ENCODE data around the gene ATP1A4. TPM values are rescaled to one million over a fixed set of nuclear protein-coding genes. Genes with fewer than 3 reads are reported as not detected.
A peak's percentile ranks its signal among the peaks of the same experiment; 100 is the strongest.

ATP1A4 gene
- total and polyA plus RNA-seq, 2 donors from 2014 or later = 0.19 TPM; not detected in 1

- TF ChIP-seq, protein P1, sequence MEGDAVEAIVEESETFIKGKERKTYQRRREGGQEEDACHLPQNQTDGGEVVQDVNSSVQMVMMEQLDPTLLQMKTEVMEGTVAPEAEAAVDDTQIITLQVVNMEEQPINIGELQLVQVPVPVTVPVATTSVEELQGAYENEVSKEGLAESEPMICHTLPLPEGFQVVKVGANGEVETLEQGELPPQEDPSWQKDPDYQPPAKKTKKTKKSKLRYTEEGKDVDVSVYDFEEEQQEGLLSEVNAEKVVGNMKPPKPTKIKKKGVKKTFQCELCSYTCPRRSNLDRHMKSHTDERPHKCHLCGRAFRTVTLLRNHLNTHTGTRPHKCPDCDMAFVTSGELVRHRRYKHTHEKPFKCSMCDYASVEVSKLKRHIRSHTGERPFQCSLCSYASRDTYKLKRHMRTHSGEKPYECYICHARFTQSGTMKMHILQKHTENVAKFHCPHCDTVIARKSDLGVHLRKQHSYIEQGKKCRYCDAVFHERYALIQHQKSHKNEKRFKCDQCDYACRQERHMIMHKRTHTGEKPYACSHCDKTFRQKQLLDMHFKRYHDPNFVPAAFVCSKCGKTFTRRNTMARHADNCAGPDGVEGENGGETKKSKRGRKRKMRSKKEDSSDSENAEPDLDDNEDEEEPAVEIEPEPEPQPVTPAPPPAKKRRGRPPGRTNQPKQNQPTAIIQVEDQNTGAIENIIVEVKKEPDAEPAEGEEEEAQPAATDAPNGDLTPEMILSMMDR (IDR thresholded peaks at IDR 0.05; ENCODE audit: borderline replicate concordance, extremely low read depth, insufficient read depth) = no peak
Measured at GRCh38 chr1:160127381-160127780, 24.0 kb upstream of the ATP1A4 start.

DNA sequence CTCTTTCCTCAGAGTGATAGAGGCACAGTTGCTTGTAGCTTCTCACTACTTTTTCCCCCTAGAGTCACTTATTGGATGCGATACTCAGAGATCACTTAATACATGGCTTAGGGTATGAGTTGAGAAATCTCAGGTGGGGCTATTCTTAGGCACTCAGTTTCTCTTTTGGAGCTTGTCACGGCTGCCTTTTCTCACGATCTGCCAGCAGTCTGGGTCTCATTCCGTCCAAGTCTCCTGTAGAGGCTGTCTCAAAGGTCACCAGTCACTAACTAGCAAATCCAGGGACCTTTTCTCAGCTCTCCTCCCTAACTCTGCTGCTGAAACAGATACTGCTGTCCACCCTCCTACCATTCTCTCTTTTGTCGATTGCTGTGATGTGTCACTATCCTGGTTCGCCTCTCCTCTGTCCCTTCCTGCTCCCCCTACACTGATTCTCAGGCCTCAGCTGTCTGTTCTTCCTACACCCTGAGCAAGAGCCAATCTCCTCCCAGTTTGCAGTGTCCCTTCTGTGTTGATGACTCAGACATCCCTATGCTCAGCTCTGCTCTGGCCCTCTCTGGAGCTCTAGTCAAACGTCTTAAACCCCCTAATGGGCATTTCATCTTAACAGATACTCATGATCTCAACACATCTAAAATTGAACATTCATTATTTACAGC, 23.4 kb upstream of the ATP1A4 start:
- H3K4me1 ChIP-seq (ENCODE audit: control insufficient read depth in 2 of 3, insufficient read depth in 2 of 3, low read depth in 1 of 3, low read length in 3 of 3) = no peaks in the 10 kb centered on the region
- H3K36me3 ChIP-seq (ENCODE audit: control insufficient read depth in 2 of 3, insufficient read depth in 3 of 3, low read length in 3 of 3) = no peaks in the 10 kb centered on the region
- no peaks in the 10 kb centered on the region for H3K9me3 ChIP-seq (ENCODE audit: control insufficient read depth in 2 of 3, insufficient read depth in 1 of 3, low read length in 3 of 3)
- no peak overlapping the region for H3K9ac ChIP-seq (ENCODE audit: low read length in 3 of 3)
- TF ChIP-seq, protein P1 (IDR thresholded peaks at IDR 0.05; ENCODE audit: borderline replicate concordance, extremely low read depth, insufficient read depth) = no peak
- H3K27me3 ChIP-seq (ENCODE audit: control insufficient read depth, insufficient read depth, low read length) = no peaks in the 10 kb centered on the region
- intact Hi-C loops (cut with DNase I) = no loop called here
- peak in 1 of 5 donors; percentile 4 for DNase-seq
- no peak overlapping the region for H3K27ac ChIP-seq (ENCODE audit: low read depth in 2 of 2, low read length in 2 of 2)
- no peak for FAIRE-seq
- H3K4me3 ChIP-seq (ENCODE audit: low read length in 3 of 3) = no peak overlapping the region

More at GRCh38 chr1:160127381-160127780, 24.0 kb upstream of the ATP1A4 start:
- no peaks in the 10 kb centered on the region for H3K4me1 ChIP-seq (ENCODE audit: control insufficient read depth in 2 of 3, insufficient read depth in 2 of 3, low read depth in 1 of 3, low read length in 3 of 3)
- no peak overlapping the region for H3K27ac ChIP-seq (ENCODE audit: low read depth in 2 of 2, low read length in 2 of 2)
- H3K27me3 ChIP-seq (ENCODE audit: control insufficient read depth, insufficient read depth, low read length) = no peaks in the 10 kb centered on the region
- intact Hi-C loops (cut with DNase I) = no loop called here
- no peak overlapping the region for H3K4me3 ChIP-seq (ENCODE audit: low read length in 3 of 3)
- H3K36me3 ChIP-seq (ENCODE audit: control insufficient read depth in 2 of 3, insufficient read depth in 3 of 3, low read length in 3 of 3) = no peaks in the 10 kb centered on the region
- DNase-seq = peak in 1 of 5 donors; percentile 33
- no peak overlapping the region for H3K9ac ChIP-seq (ENCODE audit: low read length in 3 of 3)
- no peak for FAIRE-seq
- H3K9me3 ChIP-seq (ENCODE audit: control insufficient read depth in 2 of 3, insufficient read depth in 1 of 3, low read length in 3 of 3) = no peaks in the 10 kb centered on the region

DNA sequence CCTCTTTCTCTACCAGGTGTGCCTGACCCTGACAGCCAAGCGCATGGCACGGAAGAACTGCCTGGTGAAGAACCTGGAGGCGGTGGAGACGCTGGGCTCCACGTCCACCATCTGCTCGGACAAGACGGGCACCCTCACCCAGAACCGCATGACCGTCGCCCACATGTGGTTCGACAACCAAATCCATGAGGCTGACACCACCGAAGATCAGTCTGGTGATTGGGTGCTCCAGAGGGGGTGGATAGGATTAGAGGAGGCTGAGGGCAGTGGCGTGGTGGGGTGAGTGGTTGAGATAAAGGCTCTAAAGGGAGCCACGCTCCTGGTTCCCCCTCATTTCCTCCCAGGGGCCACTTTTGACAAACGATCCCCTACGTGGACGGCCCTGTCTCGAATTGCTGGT, 22.8 kb upstream of the ATP1A4 start:
- Histone ChIP-seq H3K9ac (ENCODE audit: low read length in 3 of 3) (no peak overlapping the region), H3K36me3 (ENCODE audit: control insufficient read depth in 2 of 3, insufficient read depth in 3 of 3, low read length in 3 of 3) (no peaks in the 10 kb centered on the region), H3K27ac (ENCODE audit: low read depth in 2 of 2, low read length in 2 of 2) (no peak overlapping the region), H3K27me3 (ENCODE audit: control insufficient read depth, insufficient read depth, low read length) (no peaks in the 10 kb centered on the region), H3K4me3 (ENCODE audit: low read length in 3 of 3) (no peak overlapping the region), H3K4me1 (ENCODE audit: control insufficient read depth in 2 of 3, insufficient read depth in 2 of 3, low read depth in 1 of 3, low read length in 3 of 3) (no peaks in the 10 kb centered on the region), H3K9me3 (ENCODE audit: control insufficient read depth in 2 of 3, insufficient read depth in 1 of 3, low read length in 3 of 3) (no peaks in the 10 kb centered on the region)
- DNase-seq (peak in 1 of 5 donors; percentile 35), FAIRE-seq (no peak)
- TF ChIP-seq, protein P1 (IDR thresholded peaks at IDR 0.05; ENCODE audit: borderline replicate concordance, extremely low read depth, insufficient read depth) = no peak
- intact Hi-C loops (cut with DNase I) = no loop called here
